HG02970 (cell line): Measurements from ENCODE around the gene ZNF605.
"Not testable (repeated sequence)": the region's sequence is repeated elsewhere in the genome, so short reads cannot be mapped to it uniquely, and the experiment has no call there.

Experiments
- ATAC-seq: cut with Tn5 transposase; IDR thresholded peaks from one replicate; pipeline ENCODE4 v1.9.1; 2021; ENCODE audit warnings: mild to moderate bottlenecking, moderate library complexity, moderate number of reproducible peaks; ENCODE audit not compliant: unreplicated experiment, low FRiP score

The ZNF605 gene

GRCh38 chr12:132908145-132909029 is 47.7 kb downstream of the ZNF605 start:
- ATAC-seq: peak; percentile 94

- ATAC-seq: not testable (repeated sequence)
Observed at GRCh38 chr12:132907789-132908144, 48.3 kb downstream of the ZNF605 start.

- ATAC-seq: no peak
Observed at GRCh38 chr12:132907216-132907615, 48.9 kb downstream of the ZNF605 start.

- no peak for ATAC-seq
Observed at GRCh38 chr12:132904718-132905328, 51.3 kb downstream of the ZNF605 start.

GRCh38 chr12:132899033-132899432 is 57.1 kb downstream of the ZNF605 start:
- ATAC-seq: no peak

GRCh38 chr12:132888852-132889251 is 67.3 kb downstream of the ZNF605 start:
- no peak for ATAC-seq

- ATAC-seq: peak; percentile 98
Observed at GRCh38 chr12:132887513-132888351, 68.4 kb downstream of the ZNF605 start, which contains the start of gene CHFR. Gene CHFR (minus strand): TSS chr12:132887605. CDS start chr12:132887328, 277 bp downstream.

- peak; percentile 11 for ATAC-seq
Observed at GRCh38 chr12:132886529-132887477, 69.3 kb downstream of the ZNF605 start.

GRCh38 chr12:132881818-132882217 is 74.3 kb downstream of the ZNF605 start:
- ATAC-seq: no peak

- ATAC-seq: not testable (repeated sequence)
Observed at GRCh38 chr12:132874620-132875019, 81.5 kb downstream of the ZNF605 start.

GRCh38 chr12:132874175-132874574 is 81.9 kb downstream of the ZNF605 start:
- no peak for ATAC-seq

GRCh38 chr12:132873724-132874123 is 82.4 kb downstream of the ZNF605 start:
- no peak for ATAC-seq

- ATAC-seq: no peak
Observed at GRCh38 chr12:132872975-132873421, 83.1 kb downstream of the ZNF605 start.

GRCh38 chr12:132872073-132872855 is 83.8 kb downstream of the ZNF605 start:
- no peak for ATAC-seq

GRCh38 chr12:132869551-132869950 is 86.6 kb downstream of the ZNF605 start:
- no peak for ATAC-seq
